Upper lobe of right lung (tissue), 1 donor: Measurements from ENCODE around the gene PUS7. TPM values are rescaled to one million over a fixed set of nuclear protein-coding genes. Genes with fewer than 3 reads are reported as not detected.

ENCODE experiments used
- ATAC-seq: fragments of 200-7000 bp; cut with Tn5 transposase; one replicate; pipeline ENCODE4 v1.9.1; 2020; ENCODE audit warnings: mild to moderate bottlenecking, moderate library complexity
- DNase-seq: peaks from one replicate; pipeline ENCODE4 v3.0.0-alpha.2; 2020
- H3K27ac ChIP-seq: fragments of 200-600 bp; one replicate; pipeline ENCODE4 v1.8.0; 2022
- H3K27me3 ChIP-seq: fragments of 200-600 bp; one replicate; pipeline ENCODE4 v1.8.0; 2022; ENCODE audit warnings: mild to moderate bottlenecking
- H3K36me3 ChIP-seq: fragments of 200-600 bp; one replicate; pipeline ENCODE4 v1.8.0; 2022
- H3K4me1 ChIP-seq: fragments of 200-600 bp; one replicate; pipeline ENCODE4 v1.8.0; 2022
- H3K4me3 ChIP-seq: fragments of 200-600 bp; one replicate; pipeline ENCODE4 v1.8.0; 2022; ENCODE audit warnings: mild to moderate bottlenecking
- H3K9me3 ChIP-seq: fragments of 200-600 bp; one replicate; pipeline ENCODE4 v1.8.0; 2022
- intact Hi-C: fragments of 100-400 bp; cut with DNase I; formaldehyde crosslinking; loops from one replicate; pipeline ENCODE4 v1.11.0; 2022
- total RNA-seq: library from RNA; stranded (reverse); fragmentation: NEBNext Ultra II Directional; extraction: Animal tissue kit (Norgen Biotek cat#: 25700); gene quantifications from one replicate; pipeline ENCODE4 v1.2.1, GENCODE V29; 2021
- TF ChIP-seq, protein P1 (sequence below): fragments of 200-600 bp; IDR thresholded peaks from one replicate; pipeline ENCODE4 v1.8.0; 2022; ENCODE audit warnings: antibody characterized with exemption
- donor health status: DM: no; HTN: yes; CAD: no; lungs with severe emphysema.

The PUS7 gene
- total RNA-seq, 1 donor from 2014 or later, result 10.9 TPM

GRCh38 chr7:105493196-105493922, 28.7 kb downstream of the PUS7 start:
- ATAC-seq, result no peak
- H3K4me3 ChIP-seq, result no peak overlapping the region
- no peaks in the 10 kb centered on the region for H3K9me3 ChIP-seq
- TF ChIP-seq, protein P1, sequence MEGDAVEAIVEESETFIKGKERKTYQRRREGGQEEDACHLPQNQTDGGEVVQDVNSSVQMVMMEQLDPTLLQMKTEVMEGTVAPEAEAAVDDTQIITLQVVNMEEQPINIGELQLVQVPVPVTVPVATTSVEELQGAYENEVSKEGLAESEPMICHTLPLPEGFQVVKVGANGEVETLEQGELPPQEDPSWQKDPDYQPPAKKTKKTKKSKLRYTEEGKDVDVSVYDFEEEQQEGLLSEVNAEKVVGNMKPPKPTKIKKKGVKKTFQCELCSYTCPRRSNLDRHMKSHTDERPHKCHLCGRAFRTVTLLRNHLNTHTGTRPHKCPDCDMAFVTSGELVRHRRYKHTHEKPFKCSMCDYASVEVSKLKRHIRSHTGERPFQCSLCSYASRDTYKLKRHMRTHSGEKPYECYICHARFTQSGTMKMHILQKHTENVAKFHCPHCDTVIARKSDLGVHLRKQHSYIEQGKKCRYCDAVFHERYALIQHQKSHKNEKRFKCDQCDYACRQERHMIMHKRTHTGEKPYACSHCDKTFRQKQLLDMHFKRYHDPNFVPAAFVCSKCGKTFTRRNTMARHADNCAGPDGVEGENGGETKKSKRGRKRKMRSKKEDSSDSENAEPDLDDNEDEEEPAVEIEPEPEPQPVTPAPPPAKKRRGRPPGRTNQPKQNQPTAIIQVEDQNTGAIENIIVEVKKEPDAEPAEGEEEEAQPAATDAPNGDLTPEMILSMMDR, result no peak
- intact Hi-C loops, result no loop called here
- no peaks in the 10 kb centered on the region for H3K4me1 ChIP-seq
- H3K36me3 ChIP-seq, result no peaks in the 10 kb centered on the region
- H3K27ac ChIP-seq, result no peak overlapping the region
- H3K27me3 ChIP-seq, result no peaks in the 10 kb centered on the region
- DNase-seq, result no peak

DNA sequence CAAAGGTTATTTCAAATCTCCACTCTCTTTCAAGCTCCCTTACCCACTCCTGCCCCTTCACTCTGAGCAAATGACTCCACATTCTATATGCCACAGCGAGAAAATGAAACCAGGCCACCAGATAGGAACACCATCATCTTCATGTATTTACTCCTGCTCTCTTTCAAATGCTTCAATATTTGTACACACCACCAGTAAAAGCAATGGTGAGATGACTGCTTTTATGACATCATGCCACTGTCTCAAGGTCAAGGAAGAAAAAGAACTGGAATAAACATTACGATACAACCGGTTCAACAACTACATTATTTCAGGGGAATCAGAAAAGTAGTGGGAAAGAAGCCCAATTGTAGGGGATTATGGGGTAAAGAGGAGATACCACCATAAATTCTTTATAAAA, 32.7 kb downstream of the PUS7 start:
- intact Hi-C loops, result no loop called here
- TF ChIP-seq, protein P1, result no peak
- Histone ChIP-seq H3K4me1 (no peaks in the 10 kb centered on the region), H3K36me3 (peaks cover 15% of the 10 kb centered on the region), H3K27ac (no peak overlapping the region), H3K27me3 (no peaks in the 10 kb centered on the region), H3K4me3 (no peak overlapping the region), H3K9me3 (no peaks in the 10 kb centered on the region)
- ATAC-seq (no peak), DNase-seq (no peak)

DNA sequence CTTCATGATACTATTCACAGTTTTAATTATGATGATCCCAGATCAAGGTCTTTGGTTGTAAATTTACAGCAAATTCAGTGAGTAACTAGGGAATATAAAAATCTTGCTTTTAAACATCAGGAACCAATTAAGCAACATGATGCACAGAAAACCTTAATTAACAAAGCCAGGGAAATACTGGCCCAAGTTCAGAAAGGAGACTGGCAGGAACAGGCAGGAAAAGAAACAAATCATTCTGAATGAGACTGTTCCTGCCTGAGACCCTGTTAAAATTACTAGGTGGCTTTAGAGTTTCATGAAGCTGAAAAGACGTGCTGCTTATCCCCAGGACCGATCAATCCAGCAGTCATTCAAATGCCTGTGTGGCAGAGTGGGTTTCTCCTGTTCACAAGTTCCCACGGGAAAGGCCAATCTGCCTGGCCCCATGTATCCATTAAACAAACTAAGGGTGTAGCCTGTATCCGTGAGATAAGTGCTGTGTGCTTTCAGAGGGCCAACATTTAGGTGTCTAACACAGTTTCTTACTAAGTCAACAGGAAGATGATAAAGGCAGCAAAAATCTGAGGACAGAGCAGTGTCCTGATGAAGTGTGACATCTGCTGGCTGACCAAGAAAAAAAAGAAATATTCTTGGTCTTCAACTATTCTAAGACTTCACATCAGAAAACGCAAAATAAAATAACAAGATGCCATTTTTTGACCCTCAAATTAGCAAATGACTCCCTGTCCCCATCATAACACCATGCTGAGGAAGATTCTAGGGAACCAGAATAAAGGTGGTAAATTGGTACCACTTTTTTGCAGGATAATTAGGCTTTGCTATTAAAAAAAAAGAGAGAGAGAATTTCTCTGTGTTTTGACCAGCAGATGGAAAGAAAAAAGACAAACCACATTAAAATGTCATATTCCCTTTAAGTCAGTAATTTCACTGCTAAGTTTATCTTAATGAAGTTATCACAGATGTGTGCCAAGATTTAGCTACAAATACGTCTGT, 34.2 kb downstream of the PUS7 start:
- ATAC-seq, result peak; percentile 74
- no peak for DNase-seq
- intact Hi-C loops, result no loop called here
- TF ChIP-seq, protein P1, result peak; percentile 46
- H3K4me1 ChIP-seq, result no peaks in the 10 kb centered on the region
- peak overlapping the region; percentile 31 for H3K27ac ChIP-seq
- H3K4me3 ChIP-seq, result no peak overlapping the region
- peaks cover 15% of the 10 kb centered on the region for H3K36me3 ChIP-seq
- no peaks in the 10 kb centered on the region for H3K9me3 ChIP-seq
- no peaks in the 10 kb centered on the region for H3K27me3 ChIP-seq

- TF ChIP-seq, protein P1, result no peak
- no peak for ATAC-seq
- H3K4me1 ChIP-seq, result no peaks in the 10 kb centered on the region
- H3K9me3 ChIP-seq, result no peaks in the 10 kb centered on the region
- DNase-seq, result no peak
- intact Hi-C loops, result no loop called here
- H3K27ac ChIP-seq, result no peak overlapping the region
- H3K27me3 ChIP-seq, result no peaks in the 10 kb centered on the region
- peaks cover 14% of the 10 kb centered on the region for H3K36me3 ChIP-seq
- H3K4me3 ChIP-seq, result no peak overlapping the region
Measured at GRCh38 chr7:105480931-105481330, 41.1 kb downstream of the PUS7 start.

DNA sequence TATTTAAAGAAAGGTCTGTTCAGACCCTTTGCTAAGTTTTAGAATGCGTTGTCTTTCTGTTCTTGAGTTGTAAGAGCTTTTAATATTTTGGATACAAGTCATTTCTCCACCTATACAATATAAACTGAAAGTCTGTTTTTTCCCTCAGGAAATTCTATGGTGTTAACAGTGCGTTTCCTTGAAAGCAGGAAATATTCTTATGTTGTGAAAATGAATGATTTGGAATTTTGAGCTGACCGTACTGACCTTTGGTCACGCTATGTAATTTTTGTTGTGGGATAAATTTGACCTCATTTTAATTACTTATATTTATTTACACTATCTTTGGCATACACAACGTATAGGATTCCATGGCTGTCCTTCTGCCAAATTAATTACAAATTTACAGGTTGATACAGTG, 43.5 kb downstream of the PUS7 start:
- no peaks in the 10 kb centered on the region for H3K4me1 ChIP-seq
- no peak for ATAC-seq
- no peak overlapping the region for H3K27ac ChIP-seq
- H3K9me3 ChIP-seq, result no peaks in the 10 kb centered on the region
- no peak overlapping the region for H3K4me3 ChIP-seq
- intact Hi-C loops, result no loop called here
- H3K36me3 ChIP-seq, result peaks cover 12% of the 10 kb centered on the region
- H3K27me3 ChIP-seq, result no peaks in the 10 kb centered on the region
- no peak for DNase-seq
- TF ChIP-seq, protein P1, result no peak
